GM19025 (cell line): ENCODE measurements around the gene GOLT1B.

Source experiments
- ATAC-seq: cut with Tn5 transposase; IDR thresholded peaks from one replicate; pipeline ENCODE4 v1.9.1; 2021; ENCODE audit warnings: mild to moderate bottlenecking, low read depth, moderate library complexity; ENCODE audit not compliant: unreplicated experiment

The GOLT1B gene

GRCh38 chr12:21561158-21561557, 59.6 kb downstream of the GOLT1B start:
- no peak for ATAC-seq

DNA sequence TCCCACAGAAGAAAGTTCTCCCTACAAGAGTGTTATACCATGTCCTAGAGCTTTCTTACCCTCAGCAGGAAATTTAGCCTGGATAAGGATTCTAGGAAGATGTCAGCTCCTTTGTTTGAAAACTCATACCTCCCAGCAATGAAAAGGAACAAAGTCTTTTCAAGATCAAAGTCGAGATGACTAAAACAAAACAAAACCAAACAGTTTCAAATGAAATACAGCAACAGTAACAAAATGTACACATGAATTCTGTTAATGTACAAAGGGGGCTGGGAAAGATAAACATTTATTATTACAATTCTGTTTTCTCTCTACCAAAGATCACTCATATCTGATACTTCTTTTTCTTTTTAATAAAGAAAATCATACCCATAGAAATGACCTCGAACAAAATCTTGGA, 61.3 kb downstream of the GOLT1B start:
- no peak for ATAC-seq

DNA sequence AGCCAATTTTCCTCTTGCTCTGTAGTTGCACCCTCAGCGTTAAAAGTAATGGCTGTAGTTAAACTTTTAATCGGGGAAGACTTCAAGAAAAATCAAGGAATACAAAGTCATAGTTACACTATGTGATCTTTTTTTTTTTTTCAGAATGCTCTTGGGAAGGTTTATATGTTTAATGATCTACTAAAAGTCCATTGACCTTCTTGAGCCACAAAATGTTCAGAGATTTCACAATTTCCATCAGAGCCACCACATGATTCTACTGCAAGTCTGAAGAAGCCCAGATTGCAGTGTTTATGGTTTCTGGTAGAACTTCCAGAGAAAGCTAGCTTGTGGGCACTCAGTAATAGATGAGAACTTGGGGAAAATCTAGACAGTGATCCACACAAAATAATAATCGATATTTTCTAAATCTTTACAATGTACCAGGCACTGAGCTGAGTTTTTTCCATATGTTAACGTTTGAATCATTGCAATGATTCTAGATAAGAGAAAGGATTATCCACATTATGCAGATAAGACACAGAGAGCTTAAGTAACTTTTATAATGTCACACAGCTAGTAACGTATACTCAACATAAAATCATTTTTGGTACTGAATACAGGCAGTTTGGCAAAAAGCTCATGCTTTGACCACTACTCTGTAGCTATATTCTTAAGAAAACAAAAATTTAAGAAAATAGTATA, 64.8 kb downstream of the GOLT1B start:
- ATAC-seq: no peak

DNA sequence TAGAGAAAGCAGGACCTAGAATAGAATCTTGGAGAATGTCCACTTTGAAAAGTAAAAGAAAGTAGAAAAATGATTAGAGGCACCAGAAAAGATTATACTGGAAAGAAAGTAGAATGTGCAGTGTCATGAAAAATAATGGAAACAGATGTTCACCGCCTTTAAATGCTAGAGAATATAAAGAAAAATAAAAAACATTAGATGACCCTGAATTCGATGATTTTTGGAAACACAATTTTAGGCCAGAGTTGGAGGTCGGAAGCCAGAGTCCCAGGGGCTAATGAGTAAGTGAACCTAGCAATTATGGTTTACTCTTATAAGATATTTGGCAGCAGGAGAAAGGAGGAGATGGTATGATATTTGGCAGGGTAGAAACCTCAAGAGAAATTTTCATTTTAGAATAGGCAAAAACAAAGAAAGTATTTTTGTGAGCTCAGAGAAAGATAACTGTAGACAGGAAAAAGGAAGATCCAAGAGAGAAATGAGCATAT, 65.4 kb downstream of the GOLT1B start:
- ATAC-seq: no peak
